Suprapubic skin (tissue), 3 donors: ENCODE measurements around the gene ANKRD2.

Source experiments
- POLR2AphosphoS5 ChIP-seq, 3 donors: sonication (generic); formaldehyde crosslinking; IDR thresholded peaks; one replicate each; pipeline ENCODE4 v1.6.1; 2017; ENCODE audit warnings: antibody characterized with exemption in 3 of 3
- TF ChIP-seq, protein P1 (sequence below), 2 donors: fragments of 200-600 bp in 1 of 2; fragments of 450-650 bp in 1 of 2; sonication (generic) in 1 of 2; IDR thresholded peaks; one replicate each; pipeline ENCODE4 v1.5.1; 2016 to 2019; ENCODE audit warnings: antibody characterized with exemption in 2 of 2, mild to moderate bottlenecking in 1 of 2, moderate library complexity in 1 of 2

DNA sequence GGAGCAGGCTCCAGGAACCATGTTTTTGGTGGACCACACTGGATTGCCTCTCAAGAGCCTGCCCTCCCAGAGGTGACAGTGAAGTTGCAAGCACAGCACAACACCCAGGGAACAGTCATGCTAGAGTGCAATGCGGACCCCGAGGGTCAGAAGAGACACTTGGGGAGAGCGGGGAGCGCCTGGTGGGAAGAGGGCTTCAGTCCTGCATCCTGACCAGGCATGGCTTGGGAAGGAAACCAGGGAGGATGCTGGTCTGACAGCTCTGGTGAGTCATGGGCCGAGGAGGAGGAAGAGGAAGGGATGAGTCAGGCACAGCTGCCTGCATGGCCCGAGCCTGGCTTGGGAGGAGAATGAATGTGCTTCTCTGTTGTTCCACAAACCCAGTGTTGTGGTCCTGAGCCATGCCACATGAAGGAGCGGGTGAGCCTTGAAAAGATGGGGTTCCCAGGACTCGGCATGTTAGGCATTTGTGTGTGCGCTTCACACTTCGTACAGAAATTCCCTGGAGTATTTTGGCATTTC, 29.5 kb upstream of the ANKRD2 start:
- peak in 2 of 3 donors; percentile 27 to 78 for TF ChIP-seq POLR2AphosphoS5 (IDR thresholded peaks at IDR 0.05)
- TF ChIP-seq, protein P1, sequence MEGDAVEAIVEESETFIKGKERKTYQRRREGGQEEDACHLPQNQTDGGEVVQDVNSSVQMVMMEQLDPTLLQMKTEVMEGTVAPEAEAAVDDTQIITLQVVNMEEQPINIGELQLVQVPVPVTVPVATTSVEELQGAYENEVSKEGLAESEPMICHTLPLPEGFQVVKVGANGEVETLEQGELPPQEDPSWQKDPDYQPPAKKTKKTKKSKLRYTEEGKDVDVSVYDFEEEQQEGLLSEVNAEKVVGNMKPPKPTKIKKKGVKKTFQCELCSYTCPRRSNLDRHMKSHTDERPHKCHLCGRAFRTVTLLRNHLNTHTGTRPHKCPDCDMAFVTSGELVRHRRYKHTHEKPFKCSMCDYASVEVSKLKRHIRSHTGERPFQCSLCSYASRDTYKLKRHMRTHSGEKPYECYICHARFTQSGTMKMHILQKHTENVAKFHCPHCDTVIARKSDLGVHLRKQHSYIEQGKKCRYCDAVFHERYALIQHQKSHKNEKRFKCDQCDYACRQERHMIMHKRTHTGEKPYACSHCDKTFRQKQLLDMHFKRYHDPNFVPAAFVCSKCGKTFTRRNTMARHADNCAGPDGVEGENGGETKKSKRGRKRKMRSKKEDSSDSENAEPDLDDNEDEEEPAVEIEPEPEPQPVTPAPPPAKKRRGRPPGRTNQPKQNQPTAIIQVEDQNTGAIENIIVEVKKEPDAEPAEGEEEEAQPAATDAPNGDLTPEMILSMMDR (IDR thresholded peaks at IDR 0.05), result no peak
